Progenitor cell of endocrine pancreas (in vitro differentiated cells): ENCODE measurements around the gene ARHGAP18. TPM values are rescaled to one million over a fixed set of nuclear protein-coding genes. Genes with fewer than 3 reads are reported as not detected.
A peak's percentile ranks its signal among the peaks of the same experiment; 100 is the strongest.

ENCODE experiments used
- DNase-seq: peaks from one replicate; pipeline ENCODE4 v3.0.0; 2021; ENCODE audit warnings: low spot score; ENCODE audit not compliant: unreplicated experiment
- H3K27ac Mint-ChIP-seq: 2 replicates; pipeline ENCODE4 v1.8.0; 2021; ENCODE audit warnings: mild to moderate bottlenecking, moderate library complexity, mixed read lengths
- H3K27me3 Mint-ChIP-seq: 2 replicates; pipeline ENCODE4 v1.8.0; 2021; ENCODE audit warnings: mixed read lengths
- H3K36me3 Mint-ChIP-seq: 2 replicates; pipeline ENCODE4 v1.8.0; 2022; ENCODE audit warnings: mixed read lengths; ENCODE audit not compliant: insufficient read depth
- H3K4me1 Mint-ChIP-seq: 2 replicates; pipeline ENCODE4 v1.8.0; 2021; ENCODE audit warnings: low read depth, mixed read lengths
- H3K4me3 Mint-ChIP-seq: 2 replicates; pipeline ENCODE4 v1.8.0; 2021; ENCODE audit warnings: low read depth, mild to moderate bottlenecking, moderate library complexity, mixed read lengths
- H3K9me3 Mint-ChIP-seq: 2 replicates; pipeline ENCODE4 v1.8.0; 2021; ENCODE audit warnings: low read depth, mixed read lengths
- CTCF ChIP-seq: fragments of 200-600 bp; sonication (generic); IDR thresholded peaks from one replicate; pipeline ENCODE4 v1.5.0; 2021; ENCODE audit warnings: antibody characterized with exemption, mild to moderate bottlenecking; ENCODE audit not compliant: unreplicated experiment
- total RNA-seq: library from RNA; stranded (reverse); gene quantifications from 2 replicates; pipeline ENCODE4 v1.2.1, GENCODE V29; 2021

Gene ARHGAP18
- total RNA-seq, 1 donor from 2014 or later = 26.9 TPM

GRCh38 chr6:129675669-129676472 is 34.1 kb downstream of the ARHGAP18 start:
- DNase-seq = no peak
- no peak overlapping the region for H3K27ac Mint-ChIP-seq
- H3K9me3 Mint-ChIP-seq = peaks cover 11% of the 10 kb centered on the region
- no peaks in the 10 kb centered on the region for H3K27me3 Mint-ChIP-seq
- no peak overlapping the region for H3K4me3 Mint-ChIP-seq
- peaks cover 7% of the 10 kb centered on the region for H3K36me3 Mint-ChIP-seq
- H3K4me1 Mint-ChIP-seq = peaks cover 35% of the 10 kb centered on the region
- no peak for TF ChIP-seq CTCF

GRCh38 chr6:129673748-129674147 is 36.2 kb downstream of the ARHGAP18 start:
- H3K27ac Mint-ChIP-seq = no peak overlapping the region
- TF ChIP-seq CTCF = no peak
- peaks cover 9% of the 10 kb centered on the region for H3K9me3 Mint-ChIP-seq
- H3K27me3 Mint-ChIP-seq = no peaks in the 10 kb centered on the region
- H3K36me3 Mint-ChIP-seq = peaks cover 7% of the 10 kb centered on the region
- no peak for DNase-seq
- peaks cover 29% of the 10 kb centered on the region for H3K4me1 Mint-ChIP-seq
- no peak overlapping the region for H3K4me3 Mint-ChIP-seq

- no peak for DNase-seq
- Mint-ChIP-seq H3K36me3 (peaks cover 7% of the 10 kb centered on the region), H3K27me3 (no peaks in the 10 kb centered on the region), H3K4me3 (no peak overlapping the region), H3K27ac (peak overlapping the region; percentile 9), H3K9me3 (peaks cover 9% of the 10 kb centered on the region), H3K4me1 (peaks cover 25% of the 10 kb centered on the region)
- TF ChIP-seq CTCF = no peak
These were observed 36.9 kb downstream of the ARHGAP18 start for GRCh38 chr6:129672881-129673631.

- H3K9me3 Mint-ChIP-seq = peaks cover 9% of the 10 kb centered on the region
- DNase-seq = no peak
- H3K27me3 Mint-ChIP-seq = no peaks in the 10 kb centered on the region
- H3K36me3 Mint-ChIP-seq = peaks cover 7% of the 10 kb centered on the region
- peak overlapping the region; percentile 11 for H3K27ac Mint-ChIP-seq
- peaks cover 18% of the 10 kb centered on the region for H3K4me1 Mint-ChIP-seq
- H3K4me3 Mint-ChIP-seq = no peak overlapping the region
- no peak for TF ChIP-seq CTCF
These were observed 37.7 kb downstream of the ARHGAP18 start for GRCh38 chr6:129672341-129672682.

- Mint-ChIP-seq H3K4me3 (no peak overlapping the region), H3K4me1 (peaks cover 17% of the 10 kb centered on the region), H3K27ac (peak overlapping the region; percentile 11), H3K36me3 (peaks cover 7% of the 10 kb centered on the region), H3K27me3 (no peaks in the 10 kb centered on the region), H3K9me3 (peaks cover 9% of the 10 kb centered on the region)
- DNase-seq = no peak
- no peak for TF ChIP-seq CTCF
These were observed 38.3 kb downstream of the ARHGAP18 start for GRCh38 chr6:129671442-129672340.
